WERI-Rb-1 (cell line): ENCODE results near the gene CTNNA1.

Experiments used
- DNase-seq: peaks from one replicate; pipeline ENCODE4 v3.0.0-alpha.2; 2020
- H3K27ac ChIP-seq: fragments of 250-450 bp; sonication (Bioruptor Pico); 2 replicates; pipeline ENCODE4 v1.5.1; 2020; ENCODE audit warnings: mild to moderate bottlenecking, moderate library complexity
- H3K27me3 ChIP-seq: fragments of 250-450 bp; sonication (Bioruptor Pico); 2 replicates; pipeline ENCODE4 v1.5.1; 2021; ENCODE audit warnings: mild to moderate bottlenecking, low read depth, moderate library complexity; ENCODE audit not compliant: insufficient read depth, severe bottlenecking
- H3K36me3 ChIP-seq: fragments of 250-450 bp; sonication (Bioruptor Pico); 2 replicates; pipeline ENCODE4 v1.5.1; 2020; ENCODE audit warnings: mild to moderate bottlenecking, moderate library complexity
- H3K4me3 ChIP-seq: 2 replicates; pipeline ENCODE4 v1.5.1; 2011; ENCODE audit warnings: low read depth, mild to moderate bottlenecking, control low read depth, low read length
- H3K9me3 ChIP-seq: fragments of 250-450 bp; sonication (Bioruptor Pico); 2 replicates; pipeline ENCODE4 v1.5.1; 2021; ENCODE audit warnings: mild to moderate bottlenecking, moderate library complexity; ENCODE audit not compliant: severe bottlenecking
- CTCF ChIP-seq: IDR thresholded peaks from 2 replicates; pipeline ENCODE4 v1.5.1; 2011; ENCODE audit warnings: low read depth, mild to moderate bottlenecking, control low read depth, inconsistent platforms, low read length

Gene CTNNA1

GRCh38 chr5:138709202-138709601 lies 44.0 kb upstream of the CTNNA1 start:
- Histone ChIP-seq H3K36me3 (no peaks in the 10 kb centered on the region), H3K9me3 (no peaks in the 10 kb centered on the region), H3K4me3 (no peak overlapping the region), H3K27me3 (no peaks in the 10 kb centered on the region), H3K27ac (no peak overlapping the region)
- DNase-seq, result no peak
- no peak for TF ChIP-seq CTCF

GRCh38 chr5:138711087-138711486 lies 42.1 kb upstream of the CTNNA1 start:
- Histone ChIP-seq H3K36me3 (no peaks in the 10 kb centered on the region), H3K27me3 (no peaks in the 10 kb centered on the region), H3K27ac (no peak overlapping the region), H3K4me3 (no peak overlapping the region), H3K9me3 (no peaks in the 10 kb centered on the region)
- DNase-seq, result no peak
- no peak for TF ChIP-seq CTCF

- DNase-seq, result no peak
- no peaks in the 10 kb centered on the region for H3K27me3 ChIP-seq
- H3K27ac ChIP-seq, result no peak overlapping the region
- no peaks in the 10 kb centered on the region for H3K9me3 ChIP-seq
- no peaks in the 10 kb centered on the region for H3K36me3 ChIP-seq
- no peak for TF ChIP-seq CTCF
- no peak overlapping the region for H3K4me3 ChIP-seq
These were observed 41.4 kb upstream of the CTNNA1 start for GRCh38 chr5:138711811-138712210.

GRCh38 chr5:138712324-138712723 lies 40.9 kb upstream of the CTNNA1 start:
- Histone ChIP-seq H3K9me3 (no peaks in the 10 kb centered on the region), H3K4me3 (no peak overlapping the region), H3K27ac (no peak overlapping the region), H3K27me3 (no peaks in the 10 kb centered on the region), H3K36me3 (no peaks in the 10 kb centered on the region)
- DNase-seq, result no peak
- no peak for TF ChIP-seq CTCF

- no peaks in the 10 kb centered on the region for H3K36me3 ChIP-seq
These were observed 40.4 kb upstream of the CTNNA1 start for GRCh38 chr5:138712791-138713190.

More at GRCh38 chr5:138712791-138713190, 40.4 kb upstream of the CTNNA1 start:
- no peaks in the 10 kb centered on the region for H3K27me3 ChIP-seq
- no peak for DNase-seq
- H3K4me3 ChIP-seq, result no peak overlapping the region
- no peak overlapping the region for H3K27ac ChIP-seq
- no peaks in the 10 kb centered on the region for H3K9me3 ChIP-seq
- no peak for TF ChIP-seq CTCF
